HL-60 (cell line): ENCODE measurements around the gene WNT16.

ENCODE experiments used
- DNase-seq, 2 experiments: peaks; one replicate each; pipeline ENCODE4 v3.0.0-alpha.2; 2010 to 2020; ENCODE audit warnings: low read depth in 1 of 2, low spot score in 1 of 2
- H3K27ac ChIP-seq: fragments of 250-450 bp; sonication (Bioruptor Pico); replicated peaks from 2 replicates; pipeline ENCODE4 v1.5.1; 2020; ENCODE audit warnings: mild to moderate bottlenecking, moderate library complexity
- H3K27me3 ChIP-seq: fragments of 250-450 bp; sonication (Bioruptor Pico); 2 replicates; pipeline ENCODE4 v1.5.1; 2021; ENCODE audit warnings: mild to moderate bottlenecking, moderate library complexity; ENCODE audit not compliant: insufficient read depth, poor library complexity, severe bottlenecking
- H3K4me3 ChIP-seq: replicated peaks from 2 replicates; pipeline ENCODE4 v1.5.1; 2011; ENCODE audit warnings: mild to moderate bottlenecking, control low read depth, low read length; ENCODE audit not compliant: insufficient read depth
- CTCF ChIP-seq: IDR thresholded peaks from one replicate; pipeline ENCODE4 v1.5.1; 2011; ENCODE audit warnings: low read length, control low read depth, inconsistent platforms; ENCODE audit not compliant: insufficient read depth
- GABPA ChIP-seq: IDR thresholded peaks from 2 replicates; pipeline ENCODE4 v1.6.1; 2012; ENCODE audit warnings: low read depth
- POLR2AphosphoS5 ChIP-seq: IDR thresholded peaks from 2 replicates; pipeline ENCODE4 v1.6.1; 2012; ENCODE audit warnings: low read depth
- SPI1 ChIP-seq: IDR thresholded peaks from 2 replicates; pipeline ENCODE4 v1.6.1; 2012; ENCODE audit warnings: low read depth, mild to moderate bottlenecking, borderline replicate concordance
- TF ChIP-seq, protein P1 (sequence below): IDR thresholded peaks from 2 replicates; pipeline ENCODE4 v1.6.1; 2012; ENCODE audit warnings: low read depth; ENCODE audit not compliant: insufficient replicate concordance

WNT16 gene

DNA sequence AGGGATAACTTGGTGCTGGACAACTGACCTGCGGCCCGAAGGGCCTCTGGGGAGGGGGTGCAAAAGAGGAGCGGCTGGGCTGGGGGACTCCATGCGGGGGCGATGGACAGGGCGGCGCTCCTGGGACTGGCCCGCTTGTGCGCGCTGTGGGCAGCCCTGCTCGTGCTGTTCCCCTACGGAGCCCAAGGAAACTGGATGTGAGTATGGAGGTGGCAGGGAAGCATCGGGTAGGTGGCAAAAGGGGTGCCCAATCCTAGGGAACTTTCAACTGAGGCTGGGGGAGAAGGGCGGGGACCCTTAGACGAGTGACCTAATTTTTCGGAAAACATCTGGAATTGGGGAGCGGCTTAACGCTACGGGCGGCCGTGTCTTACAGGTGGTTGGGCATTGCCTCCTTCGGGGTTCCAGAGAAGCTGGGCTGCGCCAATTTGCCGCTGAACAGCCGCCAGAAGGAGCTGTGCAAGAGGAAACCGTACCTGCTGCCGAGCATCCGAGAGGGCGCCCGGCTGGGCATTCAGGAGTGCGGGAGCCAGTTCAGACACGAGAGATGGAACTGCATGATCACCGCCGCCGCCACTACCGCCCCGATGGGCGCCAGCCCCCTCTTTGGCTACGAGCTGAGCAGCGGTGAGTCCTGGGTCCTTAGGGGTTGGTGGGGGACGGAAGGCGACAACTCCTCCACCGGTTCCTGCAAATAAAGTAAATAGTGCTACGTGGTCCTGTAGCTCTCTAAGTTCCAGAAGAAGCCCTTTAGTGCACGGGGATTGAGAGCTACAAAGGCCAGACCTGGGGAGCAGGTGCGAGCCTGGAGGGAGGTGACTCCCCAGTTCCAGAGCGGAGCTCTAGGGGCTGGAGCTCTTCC is 622 bp downstream of the WNT16 start:
- H3K27ac ChIP-seq = no peak overlapping the region
- H3K4me3 ChIP-seq = no peak overlapping the region
- TF ChIP-seq, protein P1, sequence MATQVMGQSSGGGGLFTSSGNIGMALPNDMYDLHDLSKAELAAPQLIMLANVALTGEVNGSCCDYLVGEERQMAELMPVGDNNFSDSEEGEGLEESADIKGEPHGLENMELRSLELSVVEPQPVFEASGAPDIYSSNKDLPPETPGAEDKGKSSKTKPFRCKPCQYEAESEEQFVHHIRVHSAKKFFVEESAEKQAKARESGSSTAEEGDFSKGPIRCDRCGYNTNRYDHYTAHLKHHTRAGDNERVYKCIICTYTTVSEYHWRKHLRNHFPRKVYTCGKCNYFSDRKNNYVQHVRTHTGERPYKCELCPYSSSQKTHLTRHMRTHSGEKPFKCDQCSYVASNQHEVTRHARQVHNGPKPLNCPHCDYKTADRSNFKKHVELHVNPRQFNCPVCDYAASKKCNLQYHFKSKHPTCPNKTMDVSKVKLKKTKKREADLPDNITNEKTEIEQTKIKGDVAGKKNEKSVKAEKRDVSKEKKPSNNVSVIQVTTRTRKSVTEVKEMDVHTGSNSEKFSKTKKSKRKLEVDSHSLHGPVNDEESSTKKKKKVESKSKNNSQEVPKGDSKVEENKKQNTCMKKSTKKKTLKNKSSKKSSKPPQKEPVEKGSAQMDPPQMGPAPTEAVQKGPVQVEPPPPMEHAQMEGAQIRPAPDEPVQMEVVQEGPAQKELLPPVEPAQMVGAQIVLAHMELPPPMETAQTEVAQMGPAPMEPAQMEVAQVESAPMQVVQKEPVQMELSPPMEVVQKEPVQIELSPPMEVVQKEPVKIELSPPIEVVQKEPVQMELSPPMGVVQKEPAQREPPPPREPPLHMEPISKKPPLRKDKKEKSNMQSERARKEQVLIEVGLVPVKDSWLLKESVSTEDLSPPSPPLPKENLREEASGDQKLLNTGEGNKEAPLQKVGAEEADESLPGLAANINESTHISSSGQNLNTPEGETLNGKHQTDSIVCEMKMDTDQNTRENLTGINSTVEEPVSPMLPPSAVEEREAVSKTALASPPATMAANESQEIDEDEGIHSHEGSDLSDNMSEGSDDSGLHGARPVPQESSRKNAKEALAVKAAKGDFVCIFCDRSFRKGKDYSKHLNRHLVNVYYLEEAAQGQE = no peak
- TF ChIP-seq CTCF (no peak), SPI1 (no peak), POLR2AphosphoS5 (no peak), GABPA (no peak)
- H3K27me3 ChIP-seq = peaks cover 32% of the 10 kb centered on the region
- DNase-seq = no peak

DNA sequence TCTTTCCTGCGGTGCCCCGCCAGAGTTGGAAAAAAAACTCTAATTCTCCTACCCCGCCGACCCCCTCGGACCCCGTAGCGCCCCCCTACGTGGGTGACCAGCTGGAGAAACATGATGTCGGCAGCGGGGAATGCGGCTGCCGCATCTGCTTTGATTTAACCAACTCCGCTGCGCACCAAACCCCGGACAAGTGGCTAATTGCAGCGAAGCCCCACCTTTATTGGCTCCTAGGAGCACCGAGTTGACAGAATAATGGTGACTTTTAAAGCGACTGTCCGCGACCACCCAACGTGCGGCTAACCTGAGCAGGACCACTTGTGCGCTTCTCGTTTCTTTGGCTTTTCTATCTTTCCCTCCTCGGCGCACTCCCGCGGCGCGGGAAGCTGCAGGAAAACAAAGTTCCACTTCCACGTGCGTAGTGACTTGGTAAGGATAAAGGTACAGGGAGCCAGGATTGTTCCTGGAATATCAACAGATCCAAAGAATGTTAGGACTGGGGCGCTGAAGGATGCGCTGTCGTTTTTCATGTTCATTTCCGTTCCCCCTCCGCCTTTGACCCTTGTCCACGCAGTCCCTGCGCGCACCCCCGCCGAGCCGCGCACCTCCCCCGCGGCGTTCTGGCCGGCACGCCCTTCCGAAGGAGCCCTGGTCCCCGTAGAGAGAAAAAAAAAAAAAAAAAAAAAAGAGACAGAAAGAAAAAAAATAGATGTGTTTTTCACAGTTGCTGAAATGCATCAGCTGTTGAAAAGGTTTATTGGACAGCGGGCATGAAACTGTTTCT is 1.4 kb downstream of the WNT16 start:
- no peak for TF ChIP-seq SPI1
- Histone ChIP-seq H3K27me3 (peaks cover 32% of the 10 kb centered on the region), H3K4me3 (no peak overlapping the region), H3K27ac (no peak overlapping the region)
- no peak for DNase-seq

DNA sequence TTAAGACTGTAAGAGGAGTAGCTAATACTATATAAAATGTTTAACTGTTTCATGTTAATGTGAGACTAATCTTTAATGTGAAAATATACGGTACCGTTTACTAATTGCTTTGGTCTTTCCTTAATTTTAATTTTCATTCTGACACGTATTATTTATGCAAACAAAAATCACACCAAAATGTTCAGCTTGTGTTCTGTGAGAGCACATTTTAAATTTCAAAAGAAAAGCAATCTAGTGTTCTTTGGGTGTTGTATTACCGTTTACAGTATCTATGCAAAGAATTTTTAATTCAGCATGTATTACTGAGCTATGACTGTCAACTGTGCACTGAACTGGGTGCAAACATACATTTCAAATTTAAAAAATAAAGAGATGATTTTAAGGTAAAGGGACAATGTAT is 2.2 kb downstream of the WNT16 start:
- no peak overlapping the region for H3K27ac ChIP-seq
- TF ChIP-seq, protein P1 = no peak
- TF ChIP-seq CTCF = no peak
- no peak for TF ChIP-seq GABPA
- peaks cover 32% of the 10 kb centered on the region for H3K27me3 ChIP-seq
- no peak for DNase-seq
- no peak overlapping the region for H3K4me3 ChIP-seq

- DNase-seq = no peak
- H3K27ac ChIP-seq = no peak overlapping the region
- TF ChIP-seq, protein P1 = no peak
- TF ChIP-seq CTCF (no peak), POLR2AphosphoS5 (no peak), GABPA (no peak), SPI1 (no peak)
- H3K27me3 ChIP-seq = peaks cover 32% of the 10 kb centered on the region
- no peak overlapping the region for H3K4me3 ChIP-seq
Observed at GRCh38 chr7:121331574-121331973, 2.8 kb downstream of the WNT16 start.
